A549 (cell line): ENCODE results near the gene LCNL1.

Experiments used
- FOSB ChIP-seq: fragments of 250-450 bp; sonication (Bioruptor Pico); IDR thresholded peaks from 2 replicates; pipeline ENCODE4 v1.5.0; 2020; ENCODE audit warnings: mild to moderate bottlenecking, moderate library complexity
- POLR2A ChIP-seq: IDR thresholded peaks from 2 replicates; pipeline ENCODE4 v1.6.1; 2012; ENCODE audit warnings: mild to moderate bottlenecking, low read length
- RFX5 ChIP-seq: fragments of 450-650 bp; IDR thresholded peaks from 2 replicates; pipeline ENCODE4 v1.7.1; 2014; ENCODE audit warnings: antibody characterized with exemption, mild to moderate bottlenecking, moderate library complexity
- TF ChIP-seq, protein P1 (sequence below): fragments of >200 bp; sonication (Bioruptor Twin); formaldehyde crosslinking; IDR thresholded peaks from 3 replicates; pipeline ENCODE4 v1.5.1; 2016
- TF ChIP-seq, protein P2 (sequence below): fragments of >200 bp; sonication (Bioruptor Twin); formaldehyde crosslinking; IDR thresholded peaks from 3 replicates; pipeline ENCODE4 v1.6.1; 2016
- TF ChIP-seq, protein P3 (sequence below): IDR thresholded peaks from 2 replicates; pipeline ENCODE4 v1.6.1; 2012

DNA sequence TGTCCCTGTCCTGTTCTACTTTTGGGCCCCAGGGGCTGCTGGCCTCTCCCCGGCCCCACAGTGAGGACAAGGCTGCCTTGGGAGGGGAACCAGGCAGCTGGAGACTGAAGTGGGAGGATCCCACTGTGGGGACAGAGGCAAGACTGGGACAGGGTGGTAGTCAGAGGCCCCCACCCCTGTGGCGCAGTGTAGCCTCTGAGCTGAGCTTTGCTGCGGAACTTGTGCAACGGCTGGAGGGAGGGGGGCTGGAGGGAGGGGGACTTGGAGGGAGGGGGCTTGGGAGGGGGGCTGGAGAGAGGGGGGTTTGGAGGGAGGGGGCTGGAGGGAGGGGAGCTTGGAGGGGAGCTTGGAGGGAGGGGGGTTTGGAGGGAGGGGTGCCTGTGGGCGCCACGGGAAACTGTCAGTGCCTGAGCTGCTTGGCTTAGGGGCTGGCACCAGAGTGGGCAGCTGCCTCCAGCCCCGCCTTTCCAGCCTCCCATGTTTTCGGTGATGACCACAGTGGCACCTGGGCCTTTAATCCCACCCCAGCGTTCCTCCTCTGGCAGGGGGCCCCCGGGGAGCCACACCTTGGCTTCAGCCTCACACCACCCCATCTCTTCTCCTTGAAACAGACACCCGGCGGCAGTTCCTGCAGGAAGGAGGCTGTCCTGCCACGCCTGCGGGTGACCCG lies 51.4 kb downstream of the LCNL1 start:
- TF ChIP-seq, protein P1, sequence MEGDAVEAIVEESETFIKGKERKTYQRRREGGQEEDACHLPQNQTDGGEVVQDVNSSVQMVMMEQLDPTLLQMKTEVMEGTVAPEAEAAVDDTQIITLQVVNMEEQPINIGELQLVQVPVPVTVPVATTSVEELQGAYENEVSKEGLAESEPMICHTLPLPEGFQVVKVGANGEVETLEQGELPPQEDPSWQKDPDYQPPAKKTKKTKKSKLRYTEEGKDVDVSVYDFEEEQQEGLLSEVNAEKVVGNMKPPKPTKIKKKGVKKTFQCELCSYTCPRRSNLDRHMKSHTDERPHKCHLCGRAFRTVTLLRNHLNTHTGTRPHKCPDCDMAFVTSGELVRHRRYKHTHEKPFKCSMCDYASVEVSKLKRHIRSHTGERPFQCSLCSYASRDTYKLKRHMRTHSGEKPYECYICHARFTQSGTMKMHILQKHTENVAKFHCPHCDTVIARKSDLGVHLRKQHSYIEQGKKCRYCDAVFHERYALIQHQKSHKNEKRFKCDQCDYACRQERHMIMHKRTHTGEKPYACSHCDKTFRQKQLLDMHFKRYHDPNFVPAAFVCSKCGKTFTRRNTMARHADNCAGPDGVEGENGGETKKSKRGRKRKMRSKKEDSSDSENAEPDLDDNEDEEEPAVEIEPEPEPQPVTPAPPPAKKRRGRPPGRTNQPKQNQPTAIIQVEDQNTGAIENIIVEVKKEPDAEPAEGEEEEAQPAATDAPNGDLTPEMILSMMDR: no peak
- TF ChIP-seq FOSB (CRISPR knock-in tag): no peak
- TF ChIP-seq, protein P2, sequence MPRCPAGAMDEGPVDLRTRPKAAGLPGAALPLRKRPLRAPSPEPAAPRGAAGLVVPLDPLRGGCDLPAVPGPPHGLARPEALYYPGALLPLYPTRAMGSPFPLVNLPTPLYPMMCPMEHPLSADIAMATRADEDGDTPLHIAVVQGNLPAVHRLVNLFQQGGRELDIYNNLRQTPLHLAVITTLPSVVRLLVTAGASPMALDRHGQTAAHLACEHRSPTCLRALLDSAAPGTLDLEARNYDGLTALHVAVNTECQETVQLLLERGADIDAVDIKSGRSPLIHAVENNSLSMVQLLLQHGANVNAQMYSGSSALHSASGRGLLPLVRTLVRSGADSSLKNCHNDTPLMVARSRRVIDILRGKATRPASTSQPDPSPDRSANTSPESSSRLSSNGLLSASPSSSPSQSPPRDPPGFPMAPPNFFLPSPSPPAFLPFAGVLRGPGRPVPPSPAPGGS: no peak
- TF ChIP-seq, protein P3, sequence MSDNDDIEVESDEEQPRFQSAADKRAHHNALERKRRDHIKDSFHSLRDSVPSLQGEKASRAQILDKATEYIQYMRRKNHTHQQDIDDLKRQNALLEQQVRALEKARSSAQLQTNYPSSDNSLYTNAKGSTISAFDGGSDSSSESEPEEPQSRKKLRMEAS: no peak
- TF ChIP-seq RFX5: no peak
- TF ChIP-seq POLR2A: no peak
